D341Med (cell line): ENCODE results near the gene SERPINB3.
"Not testable (repeated sequence)": the region's sequence is repeated elsewhere in the genome, so short reads cannot be mapped to it uniquely, and the experiment has no call there.

Experiments
- DNase-seq: peaks from one replicate; pipeline ENCODE4 v3.0.0; 2012; ENCODE audit warnings: low spot score

Gene SERPINB3

GRCh38 chr18:63646936-63647335 is 14.8 kb downstream of the SERPINB3 start:
- DNase-seq, result no peak

GRCh38 chr18:63644694-63645093 is 17.0 kb downstream of the SERPINB3 start:
- DNase-seq, result not testable (repeated sequence)

GRCh38 chr18:63644142-63644541 is 17.6 kb downstream of the SERPINB3 start, which contains the start of gene SERPINB4:
Gene SERPINB4 (minus strand): TSS chr18:63644256. CDS start chr18:63643577, 679 bp downstream.
- DNase-seq, result not testable (repeated sequence)

GRCh38 chr18:63642668-63643356 is 18.9 kb downstream of the SERPINB3 start:
- not testable (repeated sequence) for DNase-seq

GRCh38 chr18:63641157-63641680 is 20.5 kb downstream of the SERPINB3 start:
- DNase-seq, result not testable (repeated sequence)

- DNase-seq, result no peak
Measured at GRCh38 chr18:63637703-63638102, 24.0 kb downstream of the SERPINB3 start.

GRCh38 chr18:63627819-63628218 is 33.9 kb downstream of the SERPINB3 start:
- DNase-seq, result no peak

DNA sequence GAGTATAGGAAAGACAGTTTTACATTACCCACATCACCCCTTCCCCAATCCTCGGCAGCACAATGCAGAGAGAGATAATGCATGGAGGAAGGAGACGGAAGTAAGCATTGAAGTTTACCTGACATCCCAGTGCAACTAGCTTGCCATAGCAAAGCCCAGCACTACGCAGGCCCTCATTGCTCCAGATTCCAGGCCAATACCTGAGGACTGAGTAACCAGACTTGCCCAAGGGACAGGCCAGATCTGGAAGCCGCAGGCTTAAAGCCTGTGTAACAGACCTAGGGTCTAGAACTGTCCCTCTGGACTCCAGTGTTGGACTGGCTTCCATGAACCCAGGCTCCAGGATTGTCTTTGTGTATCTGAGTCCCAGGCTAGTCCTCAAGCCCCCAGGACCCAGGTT is 35.3 kb downstream of the SERPINB3 start:
- DNase-seq, result no peak

- no peak for DNase-seq
Measured at GRCh38 chr18:63624863-63625262, 36.8 kb downstream of the SERPINB3 start.

- DNase-seq, result no peak
Measured at GRCh38 chr18:63619661-63620060, 42.0 kb downstream of the SERPINB3 start.

- no peak for DNase-seq
Measured at GRCh38 chr18:63617915-63618234, 43.8 kb downstream of the SERPINB3 start.

DNA sequence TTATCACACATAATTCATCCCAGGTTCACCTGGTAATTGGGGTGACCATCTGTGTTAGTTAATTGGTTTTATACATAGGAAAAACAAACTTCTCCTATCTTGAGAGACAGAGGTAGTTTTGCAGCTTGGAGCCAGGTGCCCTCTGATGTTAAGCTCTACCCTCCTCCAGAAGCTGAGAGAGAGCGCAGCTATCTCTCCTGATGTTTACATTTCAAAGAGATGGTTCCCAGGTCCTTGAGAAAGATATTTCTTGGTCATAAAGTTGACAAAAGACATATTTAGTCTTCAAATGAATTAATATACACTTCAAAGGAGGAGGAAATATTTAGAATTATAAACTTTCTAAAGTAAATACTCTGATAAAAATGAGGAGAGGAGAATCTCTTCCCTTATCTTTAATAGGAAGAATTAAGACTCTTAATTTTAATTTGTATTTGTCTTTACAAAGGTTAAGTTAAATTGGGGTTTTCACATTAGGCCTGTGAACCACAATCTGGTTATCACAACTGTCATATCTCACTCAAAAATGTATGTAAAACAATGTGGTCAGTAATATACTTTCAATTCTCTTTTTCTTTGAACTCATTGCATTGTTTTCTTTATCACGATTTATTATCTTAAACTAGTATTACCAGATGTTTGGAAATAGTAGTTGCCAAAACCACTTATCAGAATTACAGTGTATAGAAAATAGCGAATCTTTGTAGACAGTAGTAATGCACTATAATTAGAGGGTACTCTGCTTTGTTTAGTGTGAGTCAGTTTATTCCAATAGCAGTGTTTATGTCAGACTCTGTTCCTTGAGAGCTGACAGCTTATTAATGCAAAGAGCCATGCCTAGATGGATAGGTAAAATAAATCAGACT is 44.4 kb downstream of the SERPINB3 start:
- DNase-seq, result no peak

- DNase-seq, result no peak
Measured at GRCh38 chr18:63613420-63613819, 48.3 kb downstream of the SERPINB3 start.

DNA sequence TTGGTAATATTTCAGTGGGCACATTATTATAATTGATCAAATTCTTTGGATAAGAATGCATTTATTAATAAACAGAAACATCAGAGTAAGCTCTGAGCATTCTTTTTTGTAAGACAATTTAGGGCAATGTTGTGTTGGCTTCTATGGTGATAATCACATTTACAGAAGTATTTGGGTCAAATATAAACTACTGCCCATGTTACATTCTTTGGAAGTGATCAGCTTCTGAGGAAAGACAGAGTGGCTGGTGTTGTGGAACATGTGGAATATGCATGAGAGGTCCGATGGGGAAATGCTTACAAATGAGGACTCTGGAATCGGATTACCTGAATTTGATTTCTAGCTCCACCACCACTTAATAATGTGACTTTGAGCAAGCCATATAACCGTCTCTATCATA is 55.2 kb downstream of the SERPINB3 start:
- DNase-seq, result no peak
